Keratinocyte (primary cell): ENCODE results near the gene AGBL3. TPM values are rescaled to one million over a fixed set of nuclear protein-coding genes. Genes with fewer than 3 reads are reported as not detected.

Source experiments
- DNase-seq: peaks from one replicate; pipeline ENCODE4 v3.0.0-alpha.2; 2011; ENCODE audit warnings: low read depth, missing footprints, low spot score
- FAIRE-seq: peaks from 2 replicates; lab custom pipeline; 2011; peaks lifted over from hg19 to GRCh38; lab: Jason Lieb, UNC
- H2AFZ ChIP-seq: 2 replicates; pipeline ENCODE4 v1.6.0; 2012; ENCODE audit warnings: low read length, control low read depth, inconsistent platforms; ENCODE audit not compliant: control insufficient read depth
- H3K27ac ChIP-seq: 2 replicates; pipeline ENCODE4 v1.5.1; 2011; ENCODE audit warnings: low read length; ENCODE audit not compliant: control insufficient read depth, insufficient read depth
- H3K27me3 ChIP-seq: 3 replicates; pipeline ENCODE4 v1.6.0; 2011; ENCODE audit warnings: low read length; ENCODE audit not compliant: control insufficient read depth, insufficient read depth; ENCODE audit errors: extremely low read depth
- H3K36me3 ChIP-seq, 2 experiments: 2 replicates in 1 of 2; 3 replicates in 1 of 2; pipeline ENCODE4 v1.5.1; 2011; ENCODE audit warnings: low read length in 2 of 2, mild to moderate bottlenecking in 1 of 2; ENCODE audit not compliant: control insufficient read depth in 2 of 2, insufficient read depth in 2 of 2; ENCODE audit errors: extremely low read depth in 1 of 2
- H3K4me1 ChIP-seq: 3 replicates; pipeline ENCODE4 v1.5.1; 2011; ENCODE audit warnings: low read length; ENCODE audit not compliant: control insufficient read depth, insufficient read depth; ENCODE audit errors: extremely low read depth
- H3K4me2 ChIP-seq: 3 replicates; pipeline ENCODE4 v1.6.0; 2011; ENCODE audit warnings: low read depth, low read length; ENCODE audit not compliant: control insufficient read depth, insufficient read depth; ENCODE audit errors: extremely low read depth
- H3K4me3 ChIP-seq, 3 experiments: fragments of 200-600 bp in 1 of 3; sonication (generic) in 1 of 3; 2 replicates in 2 of 3; 3 replicates in 1 of 3; pipeline ENCODE4 v1.5.1; 2011 to 2016; ENCODE audit warnings: low read length in 3 of 3, mild to moderate bottlenecking in 3 of 3, control low read depth in 2 of 3, inconsistent platforms in 1 of 3, low read depth in 1 of 3, mixed read lengths in 1 of 3, mixed run types in 1 of 3, moderate library complexity in 1 of 3; ENCODE audit not compliant: control insufficient read depth in 2 of 3, insufficient read depth in 2 of 3; ENCODE audit errors: extremely low read depth in 1 of 3
- H3K79me2 ChIP-seq: 2 replicates; pipeline ENCODE4 v1.6.0; 2012; ENCODE audit warnings: low read length; ENCODE audit not compliant: control insufficient read depth, insufficient read depth
- H3K9ac ChIP-seq: 3 replicates; pipeline ENCODE4 v1.6.0; 2011; ENCODE audit warnings: low read length; ENCODE audit not compliant: control insufficient read depth, insufficient read depth; ENCODE audit errors: extremely low read depth
- H3K9me1 ChIP-seq: 3 replicates; pipeline ENCODE4 v1.6.0; 2011; ENCODE audit warnings: low read length; ENCODE audit not compliant: control insufficient read depth, insufficient read depth; ENCODE audit errors: extremely low read depth
- H3K9me3 ChIP-seq: 2 replicates; pipeline ENCODE4 v1.5.1; 2012; ENCODE audit warnings: low read depth, low read length; ENCODE audit not compliant: control insufficient read depth
- H4K20me1 ChIP-seq: 3 replicates; pipeline ENCODE4 v1.6.0; 2011; ENCODE audit warnings: low read length; ENCODE audit not compliant: control insufficient read depth, insufficient read depth; ENCODE audit errors: extremely low read depth
- EZH2 ChIP-seq: IDR thresholded peaks from one replicate; pipeline ENCODE4 v1.6.1; 2012; ENCODE audit warnings: inconsistent platforms, mild to moderate bottlenecking, low read length, moderate library complexity
- dilution Hi-C: fragments of 300-500 bp; cut with MboI; formaldehyde crosslinking; loops from one replicate; pipeline ENCODE4 v1.7.0; 2020; ENCODE audit warnings: low sequenced_read_pairs; ENCODE audit not compliant: extremely low pct_ligation_motif_present
- polyA plus RNA-seq, 5 experiments: library from polyadenylated mRNA; depleted of rRNA in 3 of 5; stranded (reverse) in 3 of 5; stranded (forward) in 1 of 5; unstranded in 1 of 5; fragments of >200 nt; gene quantifications; 1 replicate in 1 of 5; 2 replicates in 3 of 5; 3 replicates in 1 of 5; pipeline versions ENCODE4 v1.2.1 to v1.2.3, GENCODE V29; 2011 to 2012; ENCODE audit warnings: missing spikeins in 2 of 5, low read depth in 1 of 5, low replicate concordance in 1 of 5
- TF ChIP-seq, protein P1 (sequence below), 3 experiments: IDR thresholded peaks in 1 of 3; conservative IDR thresholded peaks in 1 of 3; optimal IDR thresholded peaks in 1 of 3; 2 replicates in 2 of 3; 3 replicates in 1 of 3; pipeline versions ENCODE3 to v1.5.1; 2011; ENCODE audit warnings: low read length in 3 of 3, mild to moderate bottlenecking in 3 of 3, moderate library complexity in 2 of 3, control low read depth in 1 of 3, inconsistent platforms in 1 of 3; ENCODE audit not compliant: insufficient read depth in 2 of 3; ENCODE audit errors: extremely low read depth in 1 of 3

AGBL3 gene
- polyA plus RNA-seq, 1 donor (not counting 4 experiments of a cell fraction or from before 2014, with no cell fraction given), result 0.97 TPM

DNA sequence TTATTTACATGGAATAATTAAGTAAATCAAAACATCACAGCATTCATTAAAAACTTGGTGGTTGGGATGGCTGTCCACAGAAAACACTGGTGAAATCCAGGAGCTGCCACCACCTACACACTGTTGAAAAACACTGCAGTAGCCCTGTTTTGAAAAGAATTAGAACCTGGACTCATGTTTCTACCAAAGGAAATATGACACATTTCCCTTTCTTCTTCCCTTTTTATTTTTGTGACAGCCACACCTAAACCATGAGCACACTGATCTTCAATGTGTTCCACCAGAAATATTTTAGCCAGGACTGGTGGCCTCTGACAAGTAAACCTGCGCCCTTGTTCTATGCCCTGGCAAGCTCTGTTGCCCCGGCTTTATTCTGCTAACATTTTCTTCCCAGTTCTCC is 164.8 kb downstream of the AGBL3 start:
- Histone ChIP-seq H3K27ac (no peak overlapping the region), H3K27me3 (no peaks in the 10 kb centered on the region), H2AFZ (no peak overlapping the region), H4K20me1 (no peaks in the 10 kb centered on the region), H3K9me1 (no peaks in the 10 kb centered on the region), H3K9me3 (no peaks in the 10 kb centered on the region), H3K9ac (no peak overlapping the region), H3K4me3 (no peak overlapping the region), H3K79me2 (no peaks in the 10 kb centered on the region), H3K36me3 (no peaks in the 10 kb centered on the region), H3K4me2 (no peak overlapping the region), H3K4me1 (no peaks in the 10 kb centered on the region)
- DNase-seq, result no peak
- TF ChIP-seq, protein P1, sequence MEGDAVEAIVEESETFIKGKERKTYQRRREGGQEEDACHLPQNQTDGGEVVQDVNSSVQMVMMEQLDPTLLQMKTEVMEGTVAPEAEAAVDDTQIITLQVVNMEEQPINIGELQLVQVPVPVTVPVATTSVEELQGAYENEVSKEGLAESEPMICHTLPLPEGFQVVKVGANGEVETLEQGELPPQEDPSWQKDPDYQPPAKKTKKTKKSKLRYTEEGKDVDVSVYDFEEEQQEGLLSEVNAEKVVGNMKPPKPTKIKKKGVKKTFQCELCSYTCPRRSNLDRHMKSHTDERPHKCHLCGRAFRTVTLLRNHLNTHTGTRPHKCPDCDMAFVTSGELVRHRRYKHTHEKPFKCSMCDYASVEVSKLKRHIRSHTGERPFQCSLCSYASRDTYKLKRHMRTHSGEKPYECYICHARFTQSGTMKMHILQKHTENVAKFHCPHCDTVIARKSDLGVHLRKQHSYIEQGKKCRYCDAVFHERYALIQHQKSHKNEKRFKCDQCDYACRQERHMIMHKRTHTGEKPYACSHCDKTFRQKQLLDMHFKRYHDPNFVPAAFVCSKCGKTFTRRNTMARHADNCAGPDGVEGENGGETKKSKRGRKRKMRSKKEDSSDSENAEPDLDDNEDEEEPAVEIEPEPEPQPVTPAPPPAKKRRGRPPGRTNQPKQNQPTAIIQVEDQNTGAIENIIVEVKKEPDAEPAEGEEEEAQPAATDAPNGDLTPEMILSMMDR (optimal IDR thresholded peaks at IDR 0.05 in 1 of 3, IDR thresholded peaks at IDR 0.05 in 1 of 3, conservative IDR thresholded peaks at IDR 0.05 in 1 of 3; ENCODE audit: extremely low read depth in 1 of 3, insufficient read depth in 2 of 3, low read length in 3 of 3), result no peak
- no peak for TF ChIP-seq EZH2
- FAIRE-seq, result no peak
- dilution Hi-C loops, result loop anchor here (25.0 kb wide), 1 partner anchor 164 kb away; the partner anchor contains the start of gene AGBL3

DNA sequence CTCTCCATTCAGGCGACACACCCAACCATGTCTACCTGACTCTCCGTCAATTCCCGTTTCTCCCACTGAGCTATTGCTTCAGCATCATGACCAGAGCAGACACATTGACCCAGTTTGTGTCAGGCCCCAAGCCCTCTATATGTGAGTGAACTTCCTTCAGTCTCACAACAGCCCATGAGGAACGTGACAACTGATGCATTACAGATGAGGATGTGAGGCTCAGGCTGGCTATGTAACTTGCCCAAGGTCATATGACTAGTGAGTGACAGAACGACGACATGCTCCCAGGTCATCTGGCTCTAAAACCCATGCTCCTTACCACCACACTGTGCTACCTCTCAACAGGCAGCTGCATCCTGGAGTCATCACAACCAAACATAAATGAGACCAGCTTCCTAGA is 165.2 kb downstream of the AGBL3 start:
- Histone ChIP-seq H3K27ac (no peak overlapping the region), H4K20me1 (no peaks in the 10 kb centered on the region), H3K4me3 (no peak overlapping the region), H2AFZ (no peak overlapping the region), H3K9me1 (no peaks in the 10 kb centered on the region), H3K27me3 (no peaks in the 10 kb centered on the region), H3K9me3 (no peaks in the 10 kb centered on the region), H3K36me3 (no peaks in the 10 kb centered on the region), H3K4me1 (no peaks in the 10 kb centered on the region), H3K4me2 (no peak overlapping the region), H3K9ac (no peak overlapping the region), H3K79me2 (no peaks in the 10 kb centered on the region)
- DNase-seq, result no peak
- no peak for FAIRE-seq
- dilution Hi-C loops, result loop anchor here (25.0 kb wide), 1 partner anchor 164 kb away; the partner anchor contains the start of gene AGBL3
- TF ChIP-seq, protein P1 (optimal IDR thresholded peaks at IDR 0.05 in 1 of 3, IDR thresholded peaks at IDR 0.05 in 1 of 3, conservative IDR thresholded peaks at IDR 0.05 in 1 of 3; ENCODE audit: extremely low read depth in 1 of 3, insufficient read depth in 2 of 3, low read length in 3 of 3), result no peak
- TF ChIP-seq EZH2, result no peak
